ENCODE measurements around the gene RFC5. TPM values are rescaled to one million over a fixed set of nuclear protein-coding genes. Genes with fewer than 3 reads are reported as not detected.

The RFC5 gene
- total RNA-seq, 1 donor from 2014 or later: 11.5 TPM

GRCh38 chr12:118038137-118038536 lies 21.6 kb downstream of the RFC5 start:
- intact Hi-C loops (cut with DNase I): no loop called here
- no peaks in the 10 kb centered on the region for H3K4me1 ChIP-seq
- H3K27me3 ChIP-seq: no peaks in the 10 kb centered on the region
- TF ChIP-seq POLR2A (IDR thresholded peaks at IDR 0.05) (no peak), CTCF (IDR thresholded peaks at IDR 0.05) (no peak), POLR2AphosphoS5 (IDR thresholded peaks at IDR 0.05; ENCODE audit: insufficient read depth in 1 of 2, low read depth in 1 of 2) (no peak)
- no peak for DNase-seq (ENCODE audit: extremely low spot score in 2 of 2)
- H3K36me3 ChIP-seq: peaks cover 0 to 79% of the 10 kb centered on the region in 2 donors
- no peak overlapping the region for H3K27ac ChIP-seq
- no peak overlapping the region for H3K4me3 ChIP-seq
- no peaks in the 10 kb centered on the region for H3K9me3 ChIP-seq

GRCh38 chr12:118042091-118042490 lies 25.6 kb downstream of the RFC5 start:
- TF ChIP-seq POLR2A (IDR thresholded peaks at IDR 0.05): no peak
- no peak for TF ChIP-seq POLR2AphosphoS5 (IDR thresholded peaks at IDR 0.05; ENCODE audit: insufficient read depth in 1 of 2, low read depth in 1 of 2)
- TF ChIP-seq CTCF (IDR thresholded peaks at IDR 0.05): no peak
- H3K4me3 ChIP-seq: no peak overlapping the region
- peaks cover 0 to 46% of the 10 kb centered on the region in 2 donors for H3K36me3 ChIP-seq
- no peak for DNase-seq (ENCODE audit: extremely low spot score in 2 of 2)
- intact Hi-C loops (cut with DNase I): no loop called here
- H3K27ac ChIP-seq: no peak overlapping the region
- no peaks in the 10 kb centered on the region for H3K4me1 ChIP-seq
- no peaks in the 10 kb centered on the region for H3K27me3 ChIP-seq
- H3K9me3 ChIP-seq: no peaks in the 10 kb centered on the region

- no peak overlapping the region for H3K4me3 ChIP-seq
- intact Hi-C loops (cut with DNase I): no loop called here
- peaks cover 0 to 36% of the 10 kb centered on the region in 2 donors for H3K36me3 ChIP-seq
- DNase-seq (ENCODE audit: extremely low spot score in 2 of 2): no peak
- no peak overlapping the region for H3K27ac ChIP-seq
- H3K9me3 ChIP-seq: no peaks in the 10 kb centered on the region
- H3K27me3 ChIP-seq: no peaks in the 10 kb centered on the region
- no peaks in the 10 kb centered on the region for H3K4me1 ChIP-seq
- TF ChIP-seq POLR2A (IDR thresholded peaks at IDR 0.05) (no peak), POLR2AphosphoS5 (IDR thresholded peaks at IDR 0.05; ENCODE audit: insufficient read depth in 1 of 2, low read depth in 1 of 2) (no peak), CTCF (IDR thresholded peaks at IDR 0.05) (no peak)
Observed at GRCh38 chr12:118044075-118044474, 27.6 kb downstream of the RFC5 start.

GRCh38 chr12:118044577-118044976 lies 28.1 kb downstream of the RFC5 start:
- TF ChIP-seq POLR2A (IDR thresholded peaks at IDR 0.05): no peak
- TF ChIP-seq CTCF (IDR thresholded peaks at IDR 0.05): no peak
- TF ChIP-seq POLR2AphosphoS5 (IDR thresholded peaks at IDR 0.05; ENCODE audit: insufficient read depth in 1 of 2, low read depth in 1 of 2): no peak
- H3K27ac ChIP-seq: no peak overlapping the region
- H3K27me3 ChIP-seq: no peaks in the 10 kb centered on the region
- no peaks in the 10 kb centered on the region for H3K4me1 ChIP-seq
- H3K9me3 ChIP-seq: no peaks in the 10 kb centered on the region
- DNase-seq (ENCODE audit: extremely low spot score in 2 of 2): no peak
- peaks cover 0 to 41% of the 10 kb centered on the region in 2 donors for H3K36me3 ChIP-seq
- intact Hi-C loops (cut with DNase I): no loop called here
- no peak overlapping the region for H3K4me3 ChIP-seq

GRCh38 chr12:118046430-118046829 lies 29.9 kb downstream of the RFC5 start:
- Histone ChIP-seq H3K36me3 (peaks cover 0 to 37% of the 10 kb centered on the region in 2 donors), H3K27me3 (no peaks in the 10 kb centered on the region), H3K4me1 (no peaks in the 10 kb centered on the region), H3K4me3 (no peak overlapping the region), H3K9me3 (no peaks in the 10 kb centered on the region), H3K27ac (no peak overlapping the region)
- DNase-seq (ENCODE audit: extremely low spot score in 2 of 2): no peak
- intact Hi-C loops (cut with DNase I): no loop called here
- TF ChIP-seq POLR2A (IDR thresholded peaks at IDR 0.05) (no peak), POLR2AphosphoS5 (IDR thresholded peaks at IDR 0.05; ENCODE audit: insufficient read depth in 1 of 2, low read depth in 1 of 2) (no peak), CTCF (IDR thresholded peaks at IDR 0.05) (no peak)

Measured in vagina (tissue), 2 donors.